ENCODE results near the gene ZNF546.
A peak's percentile ranks its signal among the peaks of the same experiment; 100 is the strongest.
"Not testable (repeated sequence)": the region's sequence is repeated elsewhere in the genome, so short reads cannot be mapped to it uniquely, and the experiment has no call there.

ZNF546 gene

DNA sequence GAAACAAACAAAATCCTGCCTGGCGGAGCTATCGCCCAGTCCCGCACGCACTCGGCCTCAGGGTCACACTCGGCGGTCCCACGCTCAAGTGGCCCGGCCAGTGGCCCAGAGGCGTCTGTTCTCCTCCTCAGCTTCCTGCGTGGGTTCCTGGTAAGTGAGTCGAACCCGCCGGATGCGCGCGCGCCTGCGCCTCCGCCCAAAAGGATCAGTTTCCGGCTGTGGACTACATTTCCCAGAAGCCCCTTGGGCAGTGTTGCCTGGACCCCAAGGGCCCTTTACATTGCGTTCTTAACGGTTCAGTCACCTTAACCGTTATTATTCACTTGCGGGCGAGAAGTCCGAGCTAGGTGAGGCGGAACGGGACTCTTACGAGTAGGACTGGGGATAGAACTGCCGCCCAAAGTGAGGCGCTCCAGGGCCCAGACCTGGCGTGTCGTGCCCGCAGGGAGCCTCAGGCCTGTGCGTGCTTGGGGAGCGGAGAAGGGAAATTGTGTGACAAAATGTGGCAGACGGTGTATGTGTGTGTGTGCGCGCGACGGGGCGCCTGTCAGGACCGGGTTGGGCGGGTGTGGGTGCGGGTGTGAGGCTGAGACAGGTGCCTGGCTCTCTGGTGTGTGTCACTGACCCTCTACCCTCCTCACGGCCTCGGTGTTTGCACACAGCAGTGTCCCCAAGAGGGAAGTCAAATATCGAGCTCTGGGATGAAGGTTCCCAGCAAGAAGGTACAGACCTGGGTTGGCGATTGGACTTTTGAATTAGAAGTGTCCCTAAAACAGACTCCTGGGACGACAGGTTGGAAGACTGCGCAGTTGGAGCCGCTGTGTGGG, at the start of gene ZNF546:
Gene ZNF546 (plus strand): TSS at position 250 of the 827 bp plus-strand sequence. CDS start 1,267 bp downstream, outside the sequence.
- peak; percentile 67 for DNase-seq

DNA sequence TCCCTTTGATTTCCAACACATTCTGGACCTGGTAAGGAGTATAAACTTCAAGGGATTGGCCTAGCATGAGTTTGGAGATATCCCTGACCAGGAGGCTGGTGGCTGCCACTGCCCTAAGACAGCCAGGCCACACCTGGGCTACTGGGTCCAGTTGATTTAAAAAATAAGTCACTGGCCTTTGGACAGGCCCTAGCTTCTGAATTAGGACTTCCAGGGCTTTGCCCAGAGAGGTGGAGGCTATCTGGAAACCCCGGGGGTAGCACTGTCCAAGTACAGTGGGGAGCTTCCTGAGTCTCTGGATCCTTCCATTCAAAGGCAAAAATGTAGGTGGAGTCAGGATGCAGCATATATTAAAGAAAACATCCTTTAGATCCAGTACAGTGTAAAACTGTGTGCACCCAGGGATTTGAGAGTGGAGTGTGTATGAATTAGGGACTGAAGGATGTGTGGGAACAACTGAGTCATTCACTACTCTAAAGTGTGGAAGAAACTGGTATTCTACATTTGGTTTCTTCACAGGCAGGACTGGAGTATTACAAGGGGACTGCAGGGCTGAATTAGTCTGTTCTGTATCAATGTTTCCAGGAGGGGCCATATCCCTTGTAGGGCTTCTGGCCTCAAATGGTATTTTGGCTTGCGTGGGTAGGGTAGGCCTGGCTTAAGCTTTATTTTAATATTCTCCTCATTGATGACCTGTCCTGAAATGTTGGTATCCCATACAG, 47.7 kb upstream of the ZNF546 start:
- no peak for DNase-seq

DNA sequence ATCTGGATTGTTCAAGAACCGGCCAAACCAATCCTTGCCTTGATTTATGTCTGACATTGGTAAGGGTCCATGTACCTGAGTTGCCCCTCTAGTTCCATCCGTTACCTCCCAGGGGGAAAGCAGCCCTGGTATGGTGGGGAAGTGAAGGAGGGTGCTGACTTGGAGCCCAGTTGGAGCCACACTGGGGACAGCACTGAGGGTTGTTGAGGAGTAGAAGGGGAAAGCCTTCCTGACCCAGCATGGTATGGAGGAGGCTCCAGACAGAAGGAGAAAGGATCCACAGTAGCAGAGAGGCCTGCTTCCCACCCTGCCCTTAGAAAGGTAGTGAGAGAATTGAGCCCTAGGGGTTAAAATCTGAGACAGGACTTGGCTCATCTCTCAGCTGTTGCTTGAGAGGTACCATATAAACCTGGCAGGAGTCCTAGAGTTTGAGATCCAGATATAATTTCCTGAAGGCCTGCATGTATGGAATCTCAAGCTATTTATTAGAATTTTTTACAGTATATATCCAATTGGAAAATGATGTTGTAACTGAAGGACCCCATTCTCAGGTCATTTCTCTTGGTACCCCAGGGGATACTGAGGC, 45.7 kb upstream of the ZNF546 start:
- no peak for DNase-seq

DNA sequence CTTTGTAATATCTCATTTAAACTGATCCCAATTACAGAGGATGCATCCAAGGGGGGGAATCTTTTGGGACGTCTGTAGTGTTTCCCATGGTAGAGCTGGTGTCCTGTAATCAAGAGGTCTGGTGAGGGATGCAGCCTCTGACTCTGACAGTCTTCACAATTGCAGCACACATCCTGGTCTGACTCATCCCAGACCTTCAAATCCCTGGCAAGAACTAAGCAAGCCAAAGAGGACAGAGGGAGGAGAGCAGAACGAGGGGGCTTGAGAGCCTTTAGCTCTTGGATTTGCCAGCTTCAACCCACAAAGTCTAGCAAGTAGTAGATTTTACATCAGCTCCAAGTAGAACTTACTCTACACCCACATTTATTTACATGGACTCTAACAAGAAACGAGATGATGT, 45.2 kb upstream of the ZNF546 start:
- DNase-seq = no peak

DNA sequence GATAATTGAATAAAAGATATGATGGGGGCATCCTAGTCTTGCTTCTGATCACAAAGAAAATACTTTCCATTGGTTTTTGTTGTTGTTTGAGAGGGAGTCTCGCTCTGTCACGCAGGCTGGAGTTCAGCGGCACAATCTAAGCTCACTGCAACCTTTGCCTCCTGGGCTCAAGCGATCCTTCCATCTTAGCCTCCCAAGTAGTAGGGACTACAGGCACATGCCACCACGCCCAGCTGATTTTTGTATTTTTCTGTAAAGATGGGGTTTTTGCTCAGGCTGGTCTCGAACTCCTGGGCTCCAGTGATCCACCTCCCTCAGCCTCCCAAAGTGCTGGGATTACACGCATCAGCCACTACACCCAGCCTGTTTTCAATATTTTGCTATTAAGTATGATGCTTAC, 42.9 kb upstream of the ZNF546 start:
- DNase-seq = no peak

DNA sequence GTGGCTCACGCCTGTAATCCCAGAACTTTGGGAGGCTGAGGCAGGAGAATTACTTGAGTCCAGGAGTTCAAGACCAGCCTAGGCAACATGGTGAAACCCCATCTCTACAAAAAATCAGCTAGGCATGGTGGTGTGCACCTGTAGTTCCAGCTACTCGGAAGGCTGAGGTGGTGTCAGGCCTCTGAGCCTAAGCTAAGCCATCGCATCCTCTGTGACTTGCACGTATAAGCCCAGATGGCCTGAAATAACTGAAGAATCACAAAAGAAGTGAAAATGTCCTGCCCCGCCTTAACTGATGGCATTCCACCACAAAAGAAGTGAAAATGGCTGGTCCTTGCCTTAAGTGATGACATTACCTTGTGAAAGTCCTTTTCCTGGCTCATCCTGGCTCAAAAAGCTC, 39.0 kb upstream of the ZNF546 start:
- DNase-seq = not testable (repeated sequence)

DNA sequence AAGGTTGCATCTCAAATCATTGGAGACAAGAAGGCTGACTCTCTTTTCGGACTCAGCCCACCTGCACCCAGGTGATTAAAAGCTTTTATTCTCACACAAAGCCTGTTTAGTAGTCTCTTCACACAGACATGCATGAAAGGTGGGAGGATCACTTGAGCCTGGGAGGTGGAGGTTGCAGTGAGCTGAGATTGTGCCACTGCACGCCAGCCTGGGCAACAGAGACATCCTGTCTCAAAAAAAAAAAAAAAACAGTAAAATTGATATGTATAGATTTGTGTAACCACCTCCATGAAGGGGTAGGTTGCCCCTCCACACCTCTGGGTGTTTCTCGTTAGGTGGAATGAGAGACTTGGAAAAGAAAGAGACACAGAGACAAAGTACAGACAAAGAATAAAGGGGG, 37.9 kb upstream of the ZNF546 start:
- not testable (repeated sequence) for DNase-seq

DNA sequence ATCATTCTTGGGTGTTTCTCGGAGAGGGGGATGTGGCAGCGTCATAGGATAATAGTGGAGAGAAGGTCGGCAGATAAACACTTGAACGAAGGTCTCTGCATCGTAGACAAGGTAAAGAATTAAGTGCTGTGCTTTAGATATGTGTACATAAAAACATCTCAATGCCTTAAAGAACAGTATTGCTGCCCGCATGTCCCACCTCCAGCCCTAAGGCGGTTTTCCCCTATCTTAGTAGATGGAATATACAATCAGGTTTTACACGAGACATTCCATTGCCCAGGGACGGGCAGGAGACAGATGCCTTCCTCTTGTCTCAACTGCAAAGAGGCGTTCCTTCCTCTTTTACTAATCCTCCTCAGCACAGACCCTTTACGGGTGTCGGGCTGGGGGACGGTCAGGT, 37.5 kb upstream of the ZNF546 start:
- not testable (repeated sequence) for DNase-seq

DNA sequence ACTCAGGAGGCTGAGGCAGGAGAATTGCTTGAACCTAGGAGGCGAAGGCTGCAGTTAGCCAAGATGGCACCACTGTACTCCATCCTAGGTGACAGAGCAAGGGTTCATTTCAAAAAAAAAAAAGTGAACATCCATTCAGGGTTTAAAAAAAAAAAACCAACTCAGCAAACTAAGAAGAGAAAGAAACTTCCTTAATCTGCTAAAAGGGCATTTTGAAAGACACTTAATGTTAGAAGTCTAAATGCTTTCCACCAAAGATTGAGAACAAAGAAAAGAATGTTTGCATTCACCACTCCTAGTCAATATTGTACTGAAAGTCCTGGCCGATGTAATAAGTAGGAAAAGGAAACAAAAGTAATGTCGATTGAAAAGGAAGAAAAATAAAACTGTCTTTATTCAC, 33.0 kb upstream of the ZNF546 start:
- no peak for DNase-seq

DNA sequence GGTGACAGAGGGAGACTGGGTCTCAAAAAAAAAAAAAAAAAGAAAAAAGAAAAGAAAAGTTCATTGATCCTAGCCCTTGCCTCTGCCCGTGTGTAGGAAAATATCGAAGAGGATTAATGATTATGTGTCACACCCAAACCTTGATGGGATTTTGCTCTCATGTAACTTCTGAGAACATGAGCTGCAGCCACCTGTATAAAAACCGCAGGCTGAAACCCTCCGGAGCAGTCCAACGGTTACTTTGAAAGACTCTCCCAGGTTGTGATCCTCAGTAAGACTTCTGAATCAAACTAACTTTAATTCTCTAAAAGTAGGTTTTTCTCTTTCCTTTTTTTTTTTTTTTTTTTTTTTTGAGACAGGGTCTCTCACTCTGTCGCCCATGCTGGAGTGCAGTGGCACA, 30.2 kb upstream of the ZNF546 start:
- DNase-seq = no peak

DNA sequence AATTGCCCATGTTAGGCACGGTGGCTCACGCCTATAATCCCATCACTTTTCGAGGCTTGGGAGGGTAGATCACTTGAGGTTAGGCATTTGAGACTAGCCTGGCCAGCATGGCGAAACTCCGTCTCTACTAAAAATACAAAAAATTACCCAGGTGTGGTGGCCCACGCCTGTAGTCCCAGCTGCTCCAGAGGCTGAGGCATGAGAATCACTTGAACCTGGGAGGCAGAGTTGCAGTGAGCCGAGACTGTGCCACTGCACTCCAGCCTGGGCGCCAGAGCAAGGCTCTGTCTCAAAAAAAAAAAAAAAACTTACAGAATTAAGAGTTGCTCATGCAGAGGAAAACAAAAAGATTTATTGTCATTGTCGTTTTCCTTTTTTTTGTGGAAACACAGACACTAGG, 29.3 kb upstream of the ZNF546 start:
- no peak for DNase-seq

DNA sequence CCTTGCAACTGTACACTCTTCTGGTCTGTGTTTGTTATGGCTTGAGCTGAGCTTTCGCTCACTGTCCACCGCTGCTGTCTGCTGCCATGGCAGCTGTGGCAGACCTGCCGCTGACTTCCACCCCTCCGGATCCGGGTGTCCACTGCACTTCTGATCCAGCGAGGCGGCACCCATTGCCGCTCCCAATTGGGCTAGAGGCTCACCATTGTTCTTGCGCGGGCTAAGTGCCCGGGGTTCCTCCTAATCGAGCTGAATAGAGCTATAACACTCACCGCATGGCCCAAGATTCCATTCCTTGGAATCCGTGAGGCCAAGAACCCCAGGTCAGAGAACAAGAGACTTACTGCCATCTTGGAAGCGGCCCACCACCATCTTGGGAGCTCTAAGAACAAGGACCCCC, 28.1 kb upstream of the ZNF546 start:
- DNase-seq = no peak

DNA sequence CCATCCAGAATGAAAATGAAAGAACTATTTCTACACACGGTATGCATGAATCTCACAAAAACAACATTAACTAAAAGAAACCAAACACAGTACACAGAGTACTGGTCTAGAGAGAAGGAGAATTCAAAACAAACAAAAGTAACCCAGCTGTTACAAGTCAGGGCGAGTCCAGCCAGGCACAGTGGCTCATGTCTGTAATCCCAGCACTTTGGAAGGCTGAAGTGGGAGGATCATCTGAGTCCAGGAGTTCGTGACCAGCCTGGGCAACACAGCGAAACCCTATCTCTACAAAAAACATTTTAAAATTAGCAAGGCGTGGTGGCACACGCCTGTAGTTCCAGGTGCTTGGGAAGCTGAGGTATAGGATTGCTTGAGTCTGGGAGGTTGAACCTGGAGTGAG, 27.6 kb upstream of the ZNF546 start:
- no peak for DNase-seq

DNA sequence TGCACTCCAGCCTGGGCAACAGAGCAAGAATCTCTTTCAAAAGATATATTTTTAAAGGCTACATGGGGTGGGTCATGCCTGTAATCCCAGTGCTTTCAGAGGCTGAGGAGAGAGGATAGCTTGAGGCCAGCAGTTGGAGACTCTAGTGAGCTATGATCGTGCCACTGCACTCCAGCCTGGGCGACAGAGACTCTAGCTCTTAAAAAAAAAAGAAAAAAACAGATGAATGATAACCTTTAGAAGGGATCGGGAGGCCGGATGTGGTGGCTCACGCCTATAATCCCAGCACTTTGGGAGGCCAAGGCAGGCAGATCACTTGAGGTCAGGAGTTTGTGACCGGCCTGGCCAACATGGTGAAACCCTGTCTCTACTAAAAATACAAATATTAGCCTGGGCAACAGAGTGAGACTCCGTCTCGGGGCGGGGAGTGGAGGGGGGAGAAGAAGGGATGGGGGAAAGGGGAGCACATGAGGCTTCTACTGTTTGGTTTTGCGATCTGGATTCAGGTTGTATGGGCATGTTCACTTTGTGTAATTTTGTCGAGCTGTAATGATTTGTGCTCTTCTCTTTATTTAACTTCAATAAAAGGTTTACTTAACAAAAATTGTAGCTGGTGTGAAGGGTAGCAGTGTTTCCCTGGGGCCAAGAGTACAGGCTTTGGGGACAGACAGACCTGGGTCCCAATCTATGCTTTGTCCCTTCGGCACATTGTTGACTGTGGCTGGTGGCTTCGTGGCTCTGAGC, 27.0 kb upstream of the ZNF546 start:
- no peak for DNase-seq

DNA sequence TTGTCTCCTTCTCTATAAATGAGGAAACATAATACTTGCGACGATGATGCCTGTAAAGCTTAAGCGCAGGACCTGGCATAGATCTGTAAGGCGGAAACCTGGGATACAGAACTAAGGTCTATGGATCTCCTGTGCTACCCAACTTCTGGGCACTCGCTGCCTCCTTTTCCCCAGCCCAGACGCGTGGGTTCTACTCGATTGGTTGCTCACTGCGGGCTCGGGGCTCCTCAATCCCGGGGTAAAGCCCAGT, 26.5 kb upstream of the ZNF546 start:
- no peak for DNase-seq

DNA sequence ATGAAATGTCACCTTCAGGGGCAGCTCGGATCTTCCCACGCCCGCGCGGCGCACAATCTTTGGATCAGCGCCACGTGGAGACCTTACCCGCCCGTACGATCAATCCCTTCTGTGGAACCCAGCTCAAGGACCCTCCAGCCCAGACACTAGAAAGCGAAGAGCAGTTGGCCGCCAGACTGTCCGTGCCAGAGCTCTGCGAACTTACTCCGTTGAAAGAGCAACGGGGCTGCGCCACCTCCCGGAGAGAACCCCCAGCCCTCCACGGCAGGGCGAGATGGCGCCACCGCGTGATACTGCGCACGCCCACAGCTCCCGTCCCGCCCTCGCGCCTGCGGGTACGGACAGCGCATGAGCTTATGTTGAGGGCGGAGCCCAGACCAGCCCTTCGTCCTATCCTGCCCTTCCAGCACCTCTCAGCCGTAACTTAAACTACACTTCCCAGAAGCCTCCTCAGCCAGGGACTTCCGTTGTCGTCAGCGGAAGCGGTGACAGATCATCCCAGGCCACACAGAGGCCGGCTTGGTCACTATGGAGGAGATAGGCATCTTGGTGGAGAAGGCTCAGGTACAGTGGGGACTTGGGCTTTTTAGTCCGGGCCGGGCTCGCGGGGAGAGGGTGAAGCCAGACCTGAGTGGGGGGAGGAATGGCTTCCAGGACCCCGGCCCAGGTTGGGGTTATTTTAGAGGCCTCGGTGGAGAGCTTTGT, 26.0 kb upstream of the ZNF546 start, which contains the start of gene PSMC4:
Gene PSMC4 (plus strand): TSS at position 491 of the 705 bp plus-strand sequence. CDS start 38 bp downstream, at position 529.
- peak; percentile 91 for DNase-seq

DNA sequence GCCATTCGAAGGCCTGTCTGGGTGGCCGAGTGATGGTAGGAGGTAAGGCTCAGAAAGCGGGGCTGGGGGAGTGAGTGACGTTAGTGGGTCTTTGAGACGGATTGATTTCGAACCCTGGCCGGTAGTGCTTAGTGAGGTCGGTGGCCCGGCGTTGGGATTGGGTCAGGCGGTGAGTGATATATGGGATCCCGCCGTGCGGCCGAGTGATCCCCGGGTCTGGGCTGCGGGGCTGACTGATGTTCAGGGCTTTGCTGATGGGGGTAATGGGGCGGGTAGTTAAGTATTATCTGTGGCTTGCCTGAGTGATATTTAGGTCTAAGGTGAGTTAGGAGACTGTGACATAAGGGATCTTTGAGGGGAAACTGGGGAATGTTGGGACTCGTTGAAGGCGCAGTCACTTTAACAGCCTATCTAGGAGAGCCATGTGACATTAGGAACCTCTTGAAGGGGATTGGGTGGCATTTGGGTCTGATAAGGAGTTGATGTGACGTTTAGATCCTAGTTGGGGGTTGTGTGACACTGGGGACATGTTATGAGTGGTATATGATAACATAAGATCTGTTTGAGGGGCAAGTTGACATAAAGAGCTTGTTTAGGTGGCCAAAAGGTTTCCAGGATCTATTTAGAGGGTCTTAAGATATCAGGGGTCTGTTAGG, 25.4 kb upstream of the ZNF546 start:
- DNase-seq = no peak

DNA sequence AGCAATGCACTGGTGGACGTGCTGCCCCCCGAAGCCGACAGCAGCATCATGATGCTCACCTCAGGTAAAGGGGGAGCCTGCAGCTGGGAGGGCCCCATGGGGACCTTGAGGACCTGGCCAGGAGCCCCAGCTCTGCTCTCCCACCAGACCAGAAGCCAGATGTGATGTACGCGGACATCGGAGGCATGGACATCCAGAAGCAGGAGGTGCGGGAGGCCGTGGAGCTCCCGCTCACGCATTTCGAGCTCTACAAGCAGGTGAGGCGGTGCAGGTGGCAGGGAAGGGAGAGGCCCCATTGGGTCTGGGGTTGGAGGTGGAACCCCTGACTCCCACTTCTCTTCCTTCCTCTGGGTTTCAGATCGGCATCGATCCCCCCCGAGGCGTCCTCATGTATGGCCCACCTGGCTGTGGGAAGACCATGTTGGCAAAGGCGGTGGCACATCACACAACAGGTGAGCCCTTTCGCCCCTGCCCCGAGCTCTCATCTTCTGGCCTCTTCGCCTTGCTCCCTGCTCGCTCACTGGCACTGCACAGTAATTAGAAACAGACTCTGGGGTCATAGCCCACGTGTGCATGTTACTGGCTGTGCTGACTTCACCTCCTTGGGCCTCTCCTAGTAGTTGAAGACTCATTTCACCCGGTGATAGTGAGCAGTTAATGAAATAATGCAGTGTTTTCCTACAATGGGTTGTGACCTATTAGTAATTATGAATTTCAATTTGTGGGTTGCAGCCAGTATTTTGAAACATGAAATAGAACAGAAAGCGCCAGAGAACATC, 22.3 kb upstream of the ZNF546 start:
- no peak for DNase-seq

DNA sequence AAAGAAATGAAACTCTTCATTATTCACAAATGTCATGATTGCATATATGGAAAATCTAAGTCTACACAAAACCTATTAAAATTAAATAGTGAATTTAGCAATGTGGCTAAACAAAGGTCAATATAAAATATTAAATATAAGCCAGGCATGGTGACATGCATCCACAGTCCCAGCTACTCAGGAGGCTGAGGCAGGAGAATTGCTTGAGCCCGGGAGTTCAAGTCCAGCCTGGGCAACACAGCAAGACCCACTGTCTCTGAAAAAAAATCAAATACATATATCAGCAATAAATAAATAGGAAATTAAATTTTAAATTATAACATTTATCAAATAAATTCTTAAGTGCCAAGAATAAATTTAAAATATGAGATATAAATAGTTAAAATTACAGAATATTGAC, 14.0 kb upstream of the ZNF546 start:
- DNase-seq = no peak

DNA sequence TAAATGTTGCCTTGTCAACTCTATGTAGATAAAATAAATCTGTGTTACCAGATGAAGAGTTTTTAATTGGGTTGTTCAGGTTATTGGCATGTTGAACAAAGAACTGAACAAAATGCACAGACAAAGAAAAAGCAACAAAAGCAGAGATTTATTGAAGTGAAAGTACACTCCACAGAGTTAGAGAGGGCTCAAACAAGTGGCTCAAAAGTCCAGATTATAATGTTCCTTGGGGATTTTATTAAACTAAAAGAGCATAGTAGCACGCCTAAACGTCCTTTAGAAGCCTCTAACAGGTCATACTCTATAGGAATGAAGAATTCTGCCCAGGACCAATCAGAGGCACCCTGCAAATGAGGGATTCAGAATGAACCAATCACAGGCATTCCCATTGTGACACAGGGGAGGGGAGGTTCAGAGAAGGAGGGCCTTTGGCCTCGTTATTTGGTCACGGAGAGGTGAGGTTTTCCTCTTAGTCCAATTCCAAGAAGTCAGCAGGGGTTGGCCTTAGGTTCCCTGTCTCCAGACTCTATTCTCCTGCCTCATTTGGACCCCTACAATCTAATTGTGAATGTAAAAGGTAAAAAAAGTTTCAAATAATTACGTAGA, 13.1 kb upstream of the ZNF546 start:
- DNase-seq = no peak

DNA sequence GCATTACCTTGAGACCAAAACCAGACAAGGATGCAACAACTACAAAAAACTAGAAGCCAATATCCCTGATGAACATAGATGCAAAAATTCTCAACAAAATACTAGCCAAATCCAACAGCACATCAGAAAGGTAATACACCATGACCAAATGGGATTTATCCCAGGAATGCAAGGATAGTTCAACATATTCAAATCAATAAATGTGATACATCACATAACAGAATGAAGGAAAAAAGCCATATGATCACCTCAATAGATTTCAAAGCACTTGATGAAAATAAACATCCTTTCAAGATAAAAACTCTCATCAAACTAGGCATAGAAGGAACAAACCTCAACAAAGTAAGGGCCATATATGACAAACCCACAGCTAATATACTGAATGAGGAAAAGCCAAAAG, 10.2 kb upstream of the ZNF546 start:
- no peak for DNase-seq

Data from KG1 (cell line).